ENCODE data around the gene DAPK2.

DNA sequence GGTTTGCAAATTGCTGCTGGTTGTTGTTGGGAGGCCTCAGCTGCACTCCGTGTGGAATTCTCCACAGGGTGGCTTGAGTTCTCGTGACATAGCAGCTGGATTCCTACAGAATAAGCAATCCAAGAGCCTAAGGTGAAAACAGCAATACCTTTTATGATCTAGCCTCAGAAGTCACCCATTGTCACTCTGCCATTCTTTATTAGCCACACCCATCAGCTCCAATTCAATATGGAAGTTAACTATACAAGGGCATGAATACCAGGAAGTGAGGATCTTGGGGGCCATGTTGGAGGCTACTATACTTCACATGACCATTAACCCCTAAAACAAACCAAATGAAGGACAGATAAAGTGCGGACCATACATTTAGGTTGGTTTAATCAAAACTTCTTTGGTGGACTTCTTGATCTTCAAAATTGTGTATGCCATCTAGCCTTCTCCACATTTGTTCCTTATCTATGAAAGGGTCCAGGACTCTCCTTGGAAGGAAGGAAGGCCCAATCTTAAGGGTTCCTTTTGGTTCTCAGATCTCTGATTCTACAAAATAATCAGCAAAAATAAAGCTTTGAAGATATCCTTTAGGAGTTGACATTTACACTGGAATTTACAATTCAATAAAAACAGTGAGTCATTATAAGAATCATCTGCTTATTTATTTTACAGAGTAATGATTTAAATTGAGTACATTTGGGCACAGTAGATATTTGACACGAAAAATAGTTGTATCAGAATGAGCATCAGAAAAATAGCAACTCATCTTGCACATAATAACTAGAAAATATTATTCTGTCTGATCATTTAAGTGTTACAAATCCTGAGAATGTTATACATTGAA, 25.9 kb upstream of the DAPK2 start:
- TF ChIP-seq, protein P1, sequence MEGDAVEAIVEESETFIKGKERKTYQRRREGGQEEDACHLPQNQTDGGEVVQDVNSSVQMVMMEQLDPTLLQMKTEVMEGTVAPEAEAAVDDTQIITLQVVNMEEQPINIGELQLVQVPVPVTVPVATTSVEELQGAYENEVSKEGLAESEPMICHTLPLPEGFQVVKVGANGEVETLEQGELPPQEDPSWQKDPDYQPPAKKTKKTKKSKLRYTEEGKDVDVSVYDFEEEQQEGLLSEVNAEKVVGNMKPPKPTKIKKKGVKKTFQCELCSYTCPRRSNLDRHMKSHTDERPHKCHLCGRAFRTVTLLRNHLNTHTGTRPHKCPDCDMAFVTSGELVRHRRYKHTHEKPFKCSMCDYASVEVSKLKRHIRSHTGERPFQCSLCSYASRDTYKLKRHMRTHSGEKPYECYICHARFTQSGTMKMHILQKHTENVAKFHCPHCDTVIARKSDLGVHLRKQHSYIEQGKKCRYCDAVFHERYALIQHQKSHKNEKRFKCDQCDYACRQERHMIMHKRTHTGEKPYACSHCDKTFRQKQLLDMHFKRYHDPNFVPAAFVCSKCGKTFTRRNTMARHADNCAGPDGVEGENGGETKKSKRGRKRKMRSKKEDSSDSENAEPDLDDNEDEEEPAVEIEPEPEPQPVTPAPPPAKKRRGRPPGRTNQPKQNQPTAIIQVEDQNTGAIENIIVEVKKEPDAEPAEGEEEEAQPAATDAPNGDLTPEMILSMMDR (IDR thresholded peaks at IDR 0.05), result no peak
- no peak for TF ChIP-seq EP300 (IDR thresholded peaks at IDR 0.05)
- TF ChIP-seq POLR2AphosphoS5 (IDR thresholded peaks at IDR 0.05), result no peak
- TF ChIP-seq POLR2A (IDR thresholded peaks at IDR 0.05), result no peak
